DMS114 treated with DMSO at 0.1 percent for 48 hours (cell line): Measurements from ENCODE around the gene USP24.

ENCODE experiments used
- DNase-seq: peaks from one replicate; lab custom pipeline; 2025; ENCODE audit not compliant: unreplicated experiment; lab: John Stamatoyannopoulos, UW

Gene USP24

DNA sequence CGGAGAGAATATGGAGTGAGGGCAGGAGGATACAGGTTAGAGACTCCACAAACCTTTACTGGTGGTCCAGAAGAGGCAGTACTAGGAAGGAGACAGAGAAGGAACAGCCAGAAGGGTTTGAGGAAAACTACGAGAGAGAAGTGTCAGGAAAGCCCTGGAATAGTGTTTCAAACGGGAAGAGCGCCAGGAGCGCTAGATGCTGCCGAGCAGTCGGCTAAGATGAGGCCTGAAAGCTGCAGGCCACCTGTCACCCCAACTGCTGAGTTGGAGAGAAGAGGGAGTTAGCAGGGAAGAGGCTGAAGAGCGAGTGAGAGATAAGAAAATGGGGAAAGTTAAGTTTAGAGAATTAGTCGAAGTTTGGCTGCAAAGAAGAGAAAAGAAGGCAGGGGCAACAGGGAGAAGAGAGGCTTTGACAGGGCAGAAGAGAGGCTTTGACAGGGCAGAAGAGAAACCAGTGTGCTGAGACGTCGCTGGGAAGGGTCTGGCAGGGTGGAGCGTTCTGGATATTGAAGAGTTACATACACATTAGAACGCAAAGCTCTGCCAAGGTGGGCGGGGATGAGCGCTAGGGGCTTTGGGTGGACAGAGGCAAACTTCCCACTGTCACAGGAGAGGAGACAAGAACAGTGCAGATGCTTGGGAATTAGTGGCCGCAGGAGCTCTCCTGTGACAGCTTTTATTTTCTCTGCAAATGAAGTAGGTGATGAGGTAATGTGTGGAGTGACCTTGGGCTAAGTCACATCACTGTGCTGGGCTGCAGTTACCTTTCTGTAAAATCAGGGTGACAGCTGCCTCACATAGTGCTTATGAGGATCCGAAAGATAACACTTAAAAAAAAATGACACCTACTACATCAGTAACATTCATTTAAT, 144.6 kb downstream of the USP24 start:
- no peak for DNase-seq

- no peak for DNase-seq
These were observed 145.9 kb downstream of the USP24 start for GRCh38 chr1:55069280-55069679.

GRCh38 chr1:55068638-55069037, 146.5 kb downstream of the USP24 start:
- DNase-seq = no peak

GRCh38 chr1:55067914-55068313, 147.2 kb downstream of the USP24 start:
- no peak for DNase-seq

GRCh38 chr1:55067022-55067778, 148.0 kb downstream of the USP24 start:
- no peak for DNase-seq

GRCh38 chr1:55065648-55066047, 149.5 kb downstream of the USP24 start:
- DNase-seq = no peak

DNA sequence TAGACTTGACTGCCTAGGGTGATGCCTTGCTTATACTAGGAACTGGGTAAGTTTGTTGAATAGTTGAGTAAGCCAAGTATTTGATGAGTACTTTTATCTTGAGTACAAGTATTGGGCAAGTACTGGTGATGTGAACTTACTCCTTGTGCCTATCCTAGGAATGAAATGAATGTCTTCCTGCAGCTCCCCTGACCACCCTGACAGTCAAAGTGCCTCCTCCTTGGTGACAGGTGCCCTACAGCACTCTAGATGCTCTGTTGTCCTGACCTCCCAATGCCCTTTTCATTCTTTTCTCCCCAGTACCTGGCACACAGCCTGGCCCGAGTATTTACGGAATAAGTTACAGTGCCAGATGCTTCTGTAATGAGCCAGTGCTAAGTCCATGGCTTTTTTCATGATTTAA, 150.3 kb downstream of the USP24 start:
- no peak for DNase-seq

- no peak for DNase-seq
These were observed 151.0 kb downstream of the USP24 start for GRCh38 chr1:55064071-55064581.

GRCh38 chr1:55063577-55063942, 151.6 kb downstream of the USP24 start:
- no peak for DNase-seq

- no peak for DNase-seq
These were observed 152.2 kb downstream of the USP24 start for GRCh38 chr1:55062801-55063576.

GRCh38 chr1:55061706-55062321, 153.3 kb downstream of the USP24 start:
- no peak for DNase-seq

DNA sequence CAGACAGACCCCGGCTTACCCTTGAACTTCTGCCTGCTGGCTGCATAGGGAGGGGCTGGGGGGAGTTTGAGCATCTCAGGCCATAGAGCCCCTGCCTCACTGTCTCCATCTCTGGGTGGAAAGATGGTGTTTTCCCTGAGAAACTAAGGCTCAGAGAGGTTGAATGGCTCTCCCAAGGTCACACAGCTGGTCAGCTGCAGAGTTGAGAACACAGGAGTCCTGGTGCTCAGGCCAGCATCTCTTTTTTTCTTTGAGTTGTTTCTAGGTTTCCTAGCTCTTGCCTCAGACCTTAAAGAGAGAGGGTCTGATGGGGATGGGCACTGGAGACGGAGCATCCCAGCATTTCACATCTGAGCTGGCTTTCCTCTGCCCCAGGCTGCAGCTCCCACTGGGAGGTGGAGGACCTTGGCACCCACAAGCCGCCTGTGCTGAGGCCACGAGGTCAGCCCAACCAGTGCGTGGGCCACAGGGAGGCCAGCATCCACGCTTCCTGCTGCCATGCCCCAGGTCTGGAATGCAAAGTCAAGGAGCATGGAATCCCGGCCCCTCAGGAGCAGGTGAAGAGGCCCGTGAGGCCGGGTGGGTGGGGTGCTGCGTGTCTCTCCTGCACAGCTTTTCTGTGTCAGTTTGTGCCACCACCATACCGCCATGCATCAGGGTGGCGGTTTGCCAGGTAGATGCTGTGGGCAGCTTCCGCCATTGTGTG, 154.0 kb downstream of the USP24 start:
- DNase-seq = no peak

GRCh38 chr1:55060133-55060999, 154.8 kb downstream of the USP24 start:
- DNase-seq = no peak

DNA sequence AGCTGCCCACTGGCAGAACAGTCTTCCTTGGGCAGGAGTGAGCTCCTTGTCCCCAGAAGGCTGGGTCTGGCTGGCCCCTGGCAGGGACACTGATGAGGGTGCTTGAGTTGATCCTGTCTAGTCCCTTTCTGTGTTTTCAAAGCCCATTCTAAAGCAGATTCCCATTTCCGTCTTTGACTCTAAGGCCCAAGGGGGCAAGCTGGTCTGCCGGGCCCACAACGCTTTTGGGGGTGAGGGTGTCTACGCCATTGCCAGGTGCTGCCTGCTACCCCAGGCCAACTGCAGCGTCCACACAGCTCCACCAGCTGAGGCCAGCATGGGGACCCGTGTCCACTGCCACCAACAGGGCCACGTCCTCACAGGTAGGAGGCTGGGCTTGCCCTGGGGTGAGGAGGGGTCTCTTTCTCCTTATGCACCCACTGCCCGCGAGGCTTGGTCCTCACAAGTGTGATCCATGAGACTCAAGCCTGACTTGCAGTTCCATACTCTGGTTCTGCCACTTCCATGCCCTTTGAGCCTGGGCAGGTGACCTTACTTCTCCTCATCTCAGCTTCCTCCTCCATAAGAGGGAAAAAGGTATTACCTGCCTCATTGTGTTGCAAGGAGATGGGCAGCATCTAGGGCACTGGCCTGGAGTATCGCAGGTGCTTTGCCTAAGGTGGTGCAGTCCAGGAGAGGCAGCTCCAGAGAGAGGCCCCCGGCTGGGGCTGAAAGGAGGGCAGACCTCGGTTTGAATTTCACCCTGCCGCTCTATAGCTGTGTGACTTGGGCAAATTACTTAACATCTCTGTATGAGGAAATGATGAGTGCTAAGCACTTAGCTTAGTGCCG, 155.6 kb downstream of the USP24 start:
- no peak for DNase-seq

GRCh38 chr1:55057956-55058298, 157.2 kb downstream of the USP24 start:
- DNase-seq = no peak

DNA sequence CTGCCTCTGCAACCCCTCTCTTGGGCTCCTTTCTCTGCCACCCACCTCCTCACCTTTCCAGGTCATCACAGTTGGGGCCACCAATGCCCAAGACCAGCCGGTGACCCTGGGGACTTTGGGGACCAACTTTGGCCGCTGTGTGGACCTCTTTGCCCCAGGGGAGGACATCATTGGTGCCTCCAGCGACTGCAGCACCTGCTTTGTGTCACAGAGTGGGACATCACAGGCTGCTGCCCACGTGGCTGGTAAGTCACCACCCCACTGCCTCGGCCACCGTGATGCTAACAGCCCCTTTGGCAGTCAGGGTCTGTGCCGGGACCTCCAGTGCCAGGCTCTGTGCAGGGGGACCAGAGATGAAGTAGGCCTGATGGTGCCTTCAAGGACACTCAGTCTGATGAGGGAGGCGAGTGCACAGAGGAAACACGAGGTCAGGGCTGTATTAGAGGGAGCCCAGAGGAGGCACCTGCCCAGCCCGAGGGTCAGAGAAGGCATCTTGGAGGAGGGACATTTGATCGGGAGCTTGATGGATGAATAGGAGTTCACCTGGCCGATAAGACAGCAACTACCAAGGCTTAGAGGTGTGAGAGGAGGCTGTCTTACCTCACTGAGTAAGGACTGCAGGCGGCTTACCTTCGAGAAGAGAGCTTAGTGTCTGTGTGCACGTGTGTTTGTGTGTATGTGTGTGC, 157.8 kb downstream of the USP24 start:
- no peak for DNase-seq

GRCh38 chr1:55056632-55056992, 158.6 kb downstream of the USP24 start:
- no peak for DNase-seq
